Panc1 (cell line): Measurements from ENCODE around the gene GSK3B.
"Not testable (repeated sequence)": the region's sequence is repeated elsewhere in the genome, so short reads cannot be mapped to it uniquely, and the experiment has no call there.

Source experiments
- POLR2AphosphoS5 ChIP-seq: IDR thresholded peaks from 2 replicates; pipeline ENCODE4 v1.6.1; 2012; ENCODE audit warnings: mild to moderate bottlenecking, low read depth, low read length, moderate library complexity
- SIN3A ChIP-seq: IDR thresholded peaks from 2 replicates; pipeline ENCODE4 v1.6.1; 2012; ENCODE audit warnings: low read depth, mild to moderate bottlenecking, low read length, moderate library complexity, borderline replicate concordance; ENCODE audit not compliant: insufficient read depth
- TCF7L2 ChIP-seq: IDR thresholded peaks from 2 replicates; pipeline ENCODE4 v1.6.1; 2011; ENCODE audit warnings: mild to moderate bottlenecking, low read depth, low read length, inconsistent platforms
- TF ChIP-seq, protein P1 (sequence below): fragments of 450-650 bp; IDR thresholded peaks from 2 replicates; pipeline ENCODE4 v1.5.1; 2017; ENCODE audit warnings: mild to moderate bottlenecking

DNA sequence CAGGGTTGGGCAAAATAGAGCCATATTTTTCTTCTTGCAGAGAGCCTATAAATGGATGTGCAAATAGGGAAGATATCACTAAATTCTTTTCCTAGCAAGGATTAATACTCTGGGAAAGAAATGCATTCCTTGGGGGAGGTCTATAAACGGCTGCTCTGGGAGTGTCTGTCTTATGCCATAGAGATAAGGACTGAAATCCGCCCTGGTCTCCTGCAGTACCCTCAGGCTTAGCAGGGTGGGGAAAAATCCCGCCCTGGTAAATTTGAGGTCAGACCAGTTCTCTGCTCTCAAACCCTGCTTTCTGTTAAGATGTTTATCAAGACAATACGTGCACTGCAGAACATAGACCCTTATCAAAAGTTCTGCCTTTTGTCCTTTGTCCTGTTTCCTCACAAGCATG, 205.6 kb downstream of the GSK3B start:
- TF ChIP-seq, protein P1, sequence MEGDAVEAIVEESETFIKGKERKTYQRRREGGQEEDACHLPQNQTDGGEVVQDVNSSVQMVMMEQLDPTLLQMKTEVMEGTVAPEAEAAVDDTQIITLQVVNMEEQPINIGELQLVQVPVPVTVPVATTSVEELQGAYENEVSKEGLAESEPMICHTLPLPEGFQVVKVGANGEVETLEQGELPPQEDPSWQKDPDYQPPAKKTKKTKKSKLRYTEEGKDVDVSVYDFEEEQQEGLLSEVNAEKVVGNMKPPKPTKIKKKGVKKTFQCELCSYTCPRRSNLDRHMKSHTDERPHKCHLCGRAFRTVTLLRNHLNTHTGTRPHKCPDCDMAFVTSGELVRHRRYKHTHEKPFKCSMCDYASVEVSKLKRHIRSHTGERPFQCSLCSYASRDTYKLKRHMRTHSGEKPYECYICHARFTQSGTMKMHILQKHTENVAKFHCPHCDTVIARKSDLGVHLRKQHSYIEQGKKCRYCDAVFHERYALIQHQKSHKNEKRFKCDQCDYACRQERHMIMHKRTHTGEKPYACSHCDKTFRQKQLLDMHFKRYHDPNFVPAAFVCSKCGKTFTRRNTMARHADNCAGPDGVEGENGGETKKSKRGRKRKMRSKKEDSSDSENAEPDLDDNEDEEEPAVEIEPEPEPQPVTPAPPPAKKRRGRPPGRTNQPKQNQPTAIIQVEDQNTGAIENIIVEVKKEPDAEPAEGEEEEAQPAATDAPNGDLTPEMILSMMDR: not testable (repeated sequence)
- TF ChIP-seq POLR2AphosphoS5, SIN3A, TCF7L2: not testable (repeated sequence)
